NCI-H69 (cell line): ENCODE results near the gene CEP192.

ENCODE experiments used
- DNase-seq: peaks from one replicate; lab custom pipeline; 2025; lab: John Stamatoyannopoulos, UW

The CEP192 gene

DNA sequence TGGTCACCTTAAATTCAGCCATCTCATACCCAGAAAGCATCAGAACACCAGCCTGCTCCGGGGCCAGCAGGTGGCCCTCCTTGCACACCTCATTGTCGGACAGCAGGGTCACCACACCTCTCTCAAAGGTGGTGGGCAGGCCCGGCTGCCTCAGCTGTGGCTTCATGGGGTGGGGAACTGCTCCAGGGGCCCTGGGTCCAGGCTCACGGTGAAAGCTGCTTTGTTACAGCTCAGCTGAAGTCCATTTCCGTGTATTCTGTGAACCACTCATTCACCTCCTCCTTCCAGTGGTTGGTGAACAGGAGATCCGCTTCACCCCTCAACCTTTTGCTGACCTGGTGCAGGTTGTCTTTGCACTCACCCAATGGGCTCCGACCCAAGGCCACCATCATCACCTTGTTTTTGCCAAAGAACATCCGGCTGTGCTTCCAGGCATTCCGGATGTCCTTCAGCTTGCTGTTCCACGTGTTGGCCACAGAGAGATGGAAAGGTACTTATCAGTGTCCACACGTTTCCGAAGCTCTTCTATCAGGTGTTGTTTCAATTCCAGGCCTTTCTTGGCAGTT lies 148.8 kb downstream of the CEP192 start:
- DNase-seq = no peak

GRCh38 chr18:13141209-13141608 lies 150.0 kb downstream of the CEP192 start:
- no peak for DNase-seq

GRCh38 chr18:13145636-13146190 lies 154.6 kb downstream of the CEP192 start:
- DNase-seq = peak; percentile 18

GRCh38 chr18:13147130-13147529 lies 156.0 kb downstream of the CEP192 start:
- peak; percentile 95 for DNase-seq

DNA sequence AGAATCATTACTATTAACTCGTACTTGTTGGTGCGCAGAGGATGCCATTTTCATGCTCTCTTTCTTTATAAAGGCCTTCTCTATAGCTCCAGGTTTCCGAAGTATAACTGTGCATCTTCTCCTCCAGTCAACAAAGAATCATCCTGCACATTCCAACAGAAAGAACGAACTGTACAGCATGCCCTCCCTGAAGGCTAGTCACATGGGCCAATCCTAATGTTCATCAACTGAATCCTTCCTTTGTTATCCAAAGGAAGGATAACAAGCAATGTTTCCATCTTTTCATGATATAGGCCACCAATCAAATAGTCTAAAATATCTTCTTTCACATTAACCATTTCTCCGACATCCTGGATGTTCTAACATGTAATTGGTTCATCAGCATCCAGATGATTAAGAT lies 160.5 kb downstream of the CEP192 start:
- no peak for DNase-seq

- DNase-seq = no peak
These were observed 167.3 kb downstream of the CEP192 start for GRCh38 chr18:13158428-13158827.

- peak; percentile 86 for DNase-seq
These were observed 168.4 kb downstream of the CEP192 start for GRCh38 chr18:13159579-13159978.

DNA sequence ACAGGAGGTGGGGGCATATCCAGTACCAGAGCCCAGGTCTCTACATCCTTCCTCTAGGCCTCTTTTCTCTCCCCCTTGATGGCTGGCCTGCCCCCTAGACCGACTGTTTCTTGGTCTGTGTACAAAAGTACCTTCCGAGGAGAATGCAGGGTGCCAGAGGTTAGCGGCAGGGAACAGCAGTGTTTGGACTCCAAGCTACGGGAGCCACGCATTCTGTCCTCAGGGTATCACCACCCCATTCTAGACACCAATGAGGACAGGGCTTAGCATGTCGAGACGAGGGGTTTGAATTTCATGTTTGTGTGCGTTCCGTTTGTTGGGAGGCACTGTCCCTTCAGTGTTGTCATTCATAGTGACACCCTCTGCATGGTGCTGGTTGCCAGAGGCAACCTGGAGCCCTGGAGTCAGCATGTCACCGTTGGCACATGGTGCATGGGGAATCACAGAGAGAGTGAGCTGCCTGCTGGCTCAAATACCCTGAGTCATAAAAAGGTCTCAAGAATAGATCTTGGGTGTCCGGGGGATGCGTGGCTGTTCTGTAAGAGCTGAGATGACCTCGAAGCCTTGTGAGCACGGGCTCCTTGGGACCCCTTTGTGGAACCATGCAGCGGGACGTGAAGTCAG lies 170.2 kb downstream of the CEP192 start:
- peak; percentile 52 for DNase-seq

DNA sequence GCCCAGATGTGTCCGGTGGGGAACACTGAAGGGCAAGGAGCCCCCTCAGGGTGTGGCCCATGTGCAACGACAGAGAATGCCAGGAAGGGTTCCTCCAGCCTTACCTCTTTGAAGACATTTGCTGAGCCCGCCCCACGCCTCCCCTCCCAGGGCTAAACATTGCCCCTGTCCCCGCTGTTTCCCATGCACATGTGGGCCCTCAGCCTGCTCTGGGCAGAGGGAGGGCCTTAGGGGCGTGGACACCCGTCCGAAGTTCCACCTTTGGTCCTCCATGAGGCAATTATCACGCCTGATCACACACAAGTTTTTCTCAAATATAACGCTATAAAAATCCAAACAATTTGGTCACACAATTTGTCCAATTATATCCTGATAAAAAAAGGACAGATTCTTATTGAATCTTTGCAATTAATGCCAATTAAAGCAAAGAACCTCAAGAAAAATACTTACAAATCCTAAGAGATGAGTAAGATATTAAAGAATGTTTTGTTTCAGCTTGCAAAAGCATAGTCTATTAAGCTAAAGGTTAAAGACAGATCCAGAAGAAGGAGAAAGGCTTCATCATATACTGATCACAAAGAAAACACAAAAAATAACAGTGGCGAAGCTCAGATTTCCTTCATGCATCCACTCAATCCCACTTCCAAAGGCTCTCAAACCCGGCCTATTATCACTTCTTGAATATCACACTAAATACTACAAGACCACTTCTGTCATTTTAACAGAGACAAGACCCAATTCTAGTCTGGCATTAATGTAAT lies 172.2 kb downstream of the CEP192 start:
- DNase-seq = no peak

GRCh38 chr18:13164406-13164805 lies 173.2 kb downstream of the CEP192 start:
- DNase-seq = no peak

DNA sequence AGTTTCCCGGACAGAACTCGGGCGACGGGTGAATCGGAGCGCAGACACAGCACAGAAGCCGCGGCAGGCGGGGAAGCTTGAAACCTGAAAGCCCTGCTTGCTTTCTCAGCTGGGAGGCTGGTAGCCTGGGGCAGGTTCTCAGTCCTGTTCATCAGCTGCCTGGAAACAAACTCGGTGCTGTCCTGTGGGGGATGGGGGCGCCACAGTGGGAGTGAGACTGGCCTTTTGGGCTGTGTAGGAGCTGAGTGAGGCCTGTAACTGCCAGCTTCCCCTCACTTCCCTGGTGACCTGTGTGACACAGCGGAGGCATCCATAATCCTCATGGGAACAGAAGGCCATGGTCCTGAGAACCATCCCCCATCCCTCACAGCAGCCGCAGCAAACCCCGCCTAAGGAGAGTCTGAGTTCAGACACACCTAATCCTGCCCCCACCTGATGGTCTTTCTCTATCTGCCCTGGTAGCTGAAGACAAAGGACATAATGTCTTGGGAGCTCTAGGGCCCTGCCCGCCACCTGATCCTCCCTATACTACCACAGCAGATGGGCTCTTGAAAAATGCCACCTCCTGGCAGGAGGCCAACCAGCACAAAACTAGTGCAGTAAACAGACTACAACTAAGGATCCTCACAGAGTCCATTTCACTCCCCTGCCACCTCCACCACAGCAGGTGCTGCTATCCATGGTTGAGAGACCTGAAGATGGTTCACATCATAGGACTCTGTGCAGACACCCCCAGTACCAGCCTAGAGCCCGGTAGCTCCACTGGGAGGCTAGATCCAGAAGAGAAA lies 174.7 kb downstream of the CEP192 start:
- DNase-seq = peak; percentile 92

DNA sequence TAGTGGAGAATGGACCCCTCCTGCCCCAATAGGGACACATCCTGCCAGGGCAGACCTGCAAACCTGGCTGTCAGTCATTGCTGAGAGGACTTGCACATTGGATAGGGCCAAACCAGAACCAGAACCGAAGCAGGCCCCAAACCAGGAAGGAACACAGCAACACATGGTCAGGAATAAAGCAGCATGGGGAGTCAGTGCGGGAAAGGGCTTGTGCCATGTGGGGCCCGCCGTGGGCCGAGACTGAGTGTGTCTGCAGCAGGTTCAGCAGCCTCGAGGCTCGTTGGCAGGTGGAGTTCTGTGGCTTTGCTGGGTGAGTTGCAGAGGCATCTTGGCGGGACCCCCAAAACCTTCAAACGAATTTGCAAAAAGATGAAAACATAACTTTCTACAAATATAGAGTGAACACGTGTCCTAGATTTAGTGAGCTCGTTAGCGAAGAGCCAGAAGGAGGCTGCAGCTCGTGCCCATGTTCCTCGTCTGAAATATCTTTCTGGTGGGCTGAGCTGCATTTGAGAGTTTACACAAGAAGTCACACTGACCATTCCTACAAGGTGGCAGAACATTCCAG lies 182.5 kb downstream of the CEP192 start:
- no peak for DNase-seq
